ENCODE measurements around the gene VWA1.
"Not testable (repeated sequence)": the region's sequence is repeated elsewhere in the genome, so short reads cannot be mapped to it uniquely, and the experiment has no call there.

The VWA1 gene

DNA sequence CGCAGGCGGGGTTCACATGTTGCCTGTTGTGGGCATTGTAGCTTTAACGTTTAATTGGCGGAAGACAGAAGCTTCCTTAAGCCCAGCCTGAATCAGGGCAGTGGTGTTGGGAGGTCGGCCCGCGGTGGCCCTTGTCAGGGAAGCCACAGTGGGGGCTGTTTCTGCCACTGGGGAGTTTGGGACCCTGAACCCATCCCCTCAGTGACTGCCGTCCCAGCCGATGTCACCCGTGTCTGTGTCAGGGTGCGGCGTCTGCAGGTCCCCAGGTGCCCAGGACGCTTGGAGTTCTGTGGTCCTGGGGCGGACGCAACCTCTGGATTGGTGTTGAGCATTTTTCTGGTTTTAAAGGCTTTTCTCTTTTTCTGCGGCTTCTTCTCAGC is 45.0 kb downstream of the VWA1 start:
- not testable (repeated sequence) for H3K27ac ChIP-seq (ENCODE audit: low read depth, low read length, severe bottlenecking)
- 96 to 99% methylated on average over 7 to 15 of the region's 16 CpGs for WGBS, 2 experiments (ENCODE audit: insufficient coverage in 2 of 2)
- H3K36me3 ChIP-seq (ENCODE audit: control insufficient read depth, insufficient read depth, low read length), result peaks cover 66% of the 10 kb centered on the region

DNA sequence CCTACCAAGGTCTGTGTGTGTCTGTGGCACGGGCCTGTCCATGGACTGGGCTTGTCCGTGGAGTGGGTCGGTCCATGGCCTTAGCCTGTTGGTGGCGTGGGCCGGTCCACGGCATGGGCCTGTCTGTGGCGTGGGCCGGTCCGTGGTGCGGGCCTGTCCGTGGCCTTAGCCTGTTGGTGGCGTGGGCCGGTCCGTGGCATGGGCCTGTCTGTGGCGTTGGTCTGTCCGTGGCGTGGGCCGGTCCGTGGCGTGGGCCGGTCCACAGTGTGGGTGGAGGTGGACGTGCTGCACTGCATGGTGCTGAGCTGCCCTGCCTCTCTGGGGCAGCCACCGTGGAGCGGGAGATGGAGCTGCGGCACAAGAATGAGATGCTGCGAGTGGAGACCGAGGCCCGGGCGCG is 46.3 kb downstream of the VWA1 start:
- H3K27ac ChIP-seq (ENCODE audit: low read depth, low read length, severe bottlenecking); H3K9me3 ChIP-seq (ENCODE audit: control insufficient read depth, low read length); H3K4me1 ChIP-seq (ENCODE audit: control insufficient read depth, insufficient read depth, low read length, poor library complexity, severe bottlenecking); H3K4me3 ChIP-seq (ENCODE audit: extremely low read depth, insufficient read depth, low read length, poor library complexity, severe bottlenecking): not testable (repeated sequence)
- peaks cover 67% of the 10 kb centered on the region for H3K36me3 ChIP-seq (ENCODE audit: control insufficient read depth, insufficient read depth, low read length)
- WGBS, 2 experiments (ENCODE audit: insufficient coverage in 2 of 2), result 97 to 99% methylated on average over 10 to 18 of the region's 30 CpGs

More for the DNA sequence above, 45.0 kb downstream of the VWA1 start:
- H3K4me1 ChIP-seq (ENCODE audit: control insufficient read depth, insufficient read depth, low read length, poor library complexity, severe bottlenecking); H3K9me3 ChIP-seq (ENCODE audit: control insufficient read depth, low read length); H3K4me3 ChIP-seq (ENCODE audit: extremely low read depth, insufficient read depth, low read length, poor library complexity, severe bottlenecking): not testable (repeated sequence)

- Histone ChIP-seq H3K27ac (ENCODE audit: low read depth, low read length, severe bottlenecking) (no peak overlapping the region), H3K4me1 (ENCODE audit: control insufficient read depth, insufficient read depth, low read length, poor library complexity, severe bottlenecking) (no peaks in the 10 kb centered on the region), H3K36me3 (ENCODE audit: control insufficient read depth, insufficient read depth, low read length) (peaks cover 67% of the 10 kb centered on the region), H3K4me3 (ENCODE audit: extremely low read depth, insufficient read depth, low read length, poor library complexity, severe bottlenecking) (no peak overlapping the region), H3K9me3 (ENCODE audit: control insufficient read depth, low read length) (no peaks in the 10 kb centered on the region)
- WGBS, 2 experiments (ENCODE audit: insufficient coverage in 2 of 2), result 97 to 98% methylated on average over 13 to 14 of the region's 14 CpGs
Observed at GRCh38 chr1:1482856-1483255, 47.4 kb downstream of the VWA1 start.

DNA sequence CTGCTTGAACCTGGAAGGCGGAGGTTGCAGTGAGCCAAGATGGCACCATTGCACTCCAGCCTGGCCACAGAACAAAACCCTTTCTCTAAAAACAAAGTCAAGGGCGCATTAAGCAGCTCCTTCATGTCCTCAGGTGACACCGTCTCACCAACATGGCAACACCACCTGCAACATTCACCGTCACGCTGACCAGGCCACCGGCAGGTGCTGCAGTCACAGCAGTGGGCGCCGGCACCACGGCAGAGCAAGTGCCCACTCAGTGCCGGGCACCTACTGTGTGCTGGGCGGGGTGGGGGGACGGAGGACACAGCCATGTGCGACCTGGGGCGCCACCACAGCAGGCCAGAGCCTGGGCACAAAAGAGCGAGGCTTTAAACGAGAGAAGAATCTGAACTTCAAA is 48.2 kb downstream of the VWA1 start:
- 96 to 97% methylated on average over 15 to 16 of the region's 16 CpGs for WGBS, 2 experiments (ENCODE audit: insufficient coverage in 2 of 2)
- Histone ChIP-seq H3K36me3 (ENCODE audit: control insufficient read depth, insufficient read depth, low read length) (peaks cover 70% of the 10 kb centered on the region), H3K27ac (ENCODE audit: low read depth, low read length, severe bottlenecking) (no peak overlapping the region), H3K9me3 (ENCODE audit: control insufficient read depth, low read length) (no peaks in the 10 kb centered on the region), H3K4me3 (ENCODE audit: extremely low read depth, insufficient read depth, low read length, poor library complexity, severe bottlenecking) (no peak overlapping the region), H3K4me1 (ENCODE audit: control insufficient read depth, insufficient read depth, low read length, poor library complexity, severe bottlenecking) (no peaks in the 10 kb centered on the region)

DNA sequence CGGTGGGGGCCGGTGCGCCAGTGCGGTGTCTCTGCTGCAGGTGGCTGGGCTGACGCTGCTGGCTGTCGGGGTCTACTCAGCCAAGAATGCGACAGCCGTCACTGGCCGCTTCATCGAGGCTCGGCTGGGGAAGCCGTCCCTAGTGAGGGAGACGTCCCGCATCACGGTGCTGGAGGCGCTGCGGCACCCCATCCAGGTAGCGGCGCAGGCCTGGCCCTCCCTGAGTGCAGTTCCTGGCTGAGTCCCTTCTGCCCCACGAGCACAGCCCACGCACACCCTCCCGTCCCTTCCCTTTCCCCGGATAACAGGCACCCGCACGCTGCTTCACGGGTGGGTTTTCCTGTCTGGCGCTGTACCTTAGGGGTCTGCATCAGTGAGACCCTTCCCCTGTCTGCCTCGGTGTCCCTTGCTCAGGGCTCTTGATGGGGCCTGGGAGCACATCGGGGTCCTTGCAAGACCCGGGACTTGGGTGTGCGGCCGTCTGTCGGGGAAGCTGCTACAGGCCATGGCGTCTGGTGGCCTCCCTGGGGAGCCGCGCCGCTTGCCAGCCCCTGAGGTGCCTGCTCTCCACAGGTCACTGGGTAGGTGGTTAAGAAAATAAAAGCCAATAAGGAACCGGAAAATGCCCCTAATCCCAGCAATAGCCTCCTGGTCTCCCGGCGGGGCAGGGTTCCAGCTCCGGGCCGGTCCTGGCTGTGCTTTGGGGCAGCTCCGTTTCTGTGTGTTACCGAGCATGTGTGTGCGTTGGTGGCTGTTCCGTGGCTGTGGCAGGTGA is 49.7 kb downstream of the VWA1 start:
- H3K36me3 ChIP-seq (ENCODE audit: control insufficient read depth, insufficient read depth, low read length), result peaks cover 72% of the 10 kb centered on the region
- not testable (repeated sequence) for H3K9me3 ChIP-seq (ENCODE audit: control insufficient read depth, low read length); H3K4me1 ChIP-seq (ENCODE audit: control insufficient read depth, insufficient read depth, low read length, poor library complexity, severe bottlenecking); H3K27ac ChIP-seq (ENCODE audit: low read depth, low read length, severe bottlenecking); H3K4me3 ChIP-seq (ENCODE audit: extremely low read depth, insufficient read depth, low read length, poor library complexity, severe bottlenecking)
- WGBS, 2 experiments (ENCODE audit: insufficient coverage in 2 of 2), result 96 to 98% methylated on average over 23 to 31 of the region's 46 CpGs

GRCh38 chr1:1485755-1486317 is 50.3 kb downstream of the VWA1 start:
- not testable (repeated sequence) for H3K27ac ChIP-seq (ENCODE audit: low read depth, low read length, severe bottlenecking); H3K9me3 ChIP-seq (ENCODE audit: control insufficient read depth, low read length); H3K4me3 ChIP-seq (ENCODE audit: extremely low read depth, insufficient read depth, low read length, poor library complexity, severe bottlenecking); H3K4me1 ChIP-seq (ENCODE audit: control insufficient read depth, insufficient read depth, low read length, poor library complexity, severe bottlenecking)
- peaks cover 74% of the 10 kb centered on the region for H3K36me3 ChIP-seq (ENCODE audit: control insufficient read depth, insufficient read depth, low read length)
- WGBS, 2 experiments (ENCODE audit: insufficient coverage in 2 of 2), result 97 to 98% methylated on average over 20 to 24 of the region's 31 CpGs

- H3K4me3 ChIP-seq (ENCODE audit: extremely low read depth, insufficient read depth, low read length, poor library complexity, severe bottlenecking), result no peak overlapping the region
- H3K36me3 ChIP-seq (ENCODE audit: control insufficient read depth, insufficient read depth, low read length), result peaks cover 85% of the 10 kb centered on the region
- no peak overlapping the region for H3K27ac ChIP-seq (ENCODE audit: low read depth, low read length, severe bottlenecking)
- no peaks in the 10 kb centered on the region for H3K4me1 ChIP-seq (ENCODE audit: control insufficient read depth, insufficient read depth, low read length, poor library complexity, severe bottlenecking)
- WGBS, 2 experiments (ENCODE audit: insufficient coverage in 2 of 2), result 97 to 98% methylated on average over 16 to 17 of the region's 18 CpGs
- H3K9me3 ChIP-seq (ENCODE audit: control insufficient read depth, low read length), result peaks cover 14% of the 10 kb centered on the region
Observed at GRCh38 chr1:1487701-1488100, 52.2 kb downstream of the VWA1 start.

DNA sequence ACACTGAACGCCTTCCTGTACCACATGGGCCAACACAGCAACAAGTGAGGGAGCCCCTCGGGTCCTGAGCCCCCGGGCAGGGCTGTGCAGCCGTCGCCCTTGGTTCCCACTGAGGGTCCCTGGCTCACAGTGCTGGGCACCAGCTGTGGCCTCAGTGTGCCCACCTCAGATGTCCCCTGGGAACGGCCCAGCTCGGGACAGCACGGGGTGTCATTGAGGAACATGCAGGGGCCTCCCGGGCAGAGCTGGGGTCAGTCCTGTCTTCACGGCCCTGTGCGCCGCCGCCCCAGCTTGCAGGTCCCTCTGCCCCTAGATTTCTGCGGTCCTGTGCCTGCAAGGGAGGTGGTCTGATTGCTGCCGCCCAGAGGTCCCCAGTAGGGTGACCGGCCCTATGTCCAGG is 53.7 kb downstream of the VWA1 start:
- H3K9me3 ChIP-seq (ENCODE audit: control insufficient read depth, low read length), result peaks cover 14% of the 10 kb centered on the region
- no peaks in the 10 kb centered on the region for H3K4me1 ChIP-seq (ENCODE audit: control insufficient read depth, insufficient read depth, low read length, poor library complexity, severe bottlenecking)
- peaks cover 83% of the 10 kb centered on the region for H3K36me3 ChIP-seq (ENCODE audit: control insufficient read depth, insufficient read depth, low read length)
- no peak overlapping the region for H3K27ac ChIP-seq (ENCODE audit: low read depth, low read length, severe bottlenecking)
- H3K4me3 ChIP-seq (ENCODE audit: extremely low read depth, insufficient read depth, low read length, poor library complexity, severe bottlenecking), result no peak overlapping the region
- WGBS, 2 experiments (ENCODE audit: insufficient coverage in 2 of 2), result 97 to 99% methylated on average over 14 to 15 of the region's 16 CpGs

DNA sequence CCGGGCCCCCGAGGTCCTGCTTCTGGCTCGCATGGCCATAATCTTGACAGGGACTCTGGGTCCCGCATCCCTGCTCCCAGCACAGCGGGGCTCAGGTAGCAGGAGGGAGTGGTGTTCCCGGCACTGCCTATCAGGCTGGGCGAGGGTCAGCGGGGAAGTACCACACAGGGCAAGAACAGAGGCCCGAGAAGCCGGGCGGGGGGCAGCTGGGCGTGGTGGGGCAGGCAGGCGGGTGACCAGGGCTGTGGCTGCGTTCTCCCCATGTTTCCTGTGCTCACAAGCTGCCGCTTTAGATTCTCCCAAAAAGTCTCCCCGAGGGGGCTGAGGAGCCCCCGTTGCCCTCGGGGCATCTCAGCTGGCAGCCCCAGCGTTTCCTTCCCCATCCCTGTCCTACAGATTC is 54.4 kb downstream of the VWA1 start:
- Histone ChIP-seq H3K36me3 (ENCODE audit: control insufficient read depth, insufficient read depth, low read length) (peaks cover 80% of the 10 kb centered on the region), H3K27ac (ENCODE audit: low read depth, low read length, severe bottlenecking) (no peak overlapping the region), H3K9me3 (ENCODE audit: control insufficient read depth, low read length) (peaks cover 14% of the 10 kb centered on the region), H3K4me3 (ENCODE audit: extremely low read depth, insufficient read depth, low read length, poor library complexity, severe bottlenecking) (no peak overlapping the region), H3K4me1 (ENCODE audit: control insufficient read depth, insufficient read depth, low read length, poor library complexity, severe bottlenecking) (no peaks in the 10 kb centered on the region)
- WGBS, 2 experiments (ENCODE audit: insufficient coverage in 2 of 2), result 95 to 97% methylated on average over 19 of the region's 19 CpGs

DNA sequence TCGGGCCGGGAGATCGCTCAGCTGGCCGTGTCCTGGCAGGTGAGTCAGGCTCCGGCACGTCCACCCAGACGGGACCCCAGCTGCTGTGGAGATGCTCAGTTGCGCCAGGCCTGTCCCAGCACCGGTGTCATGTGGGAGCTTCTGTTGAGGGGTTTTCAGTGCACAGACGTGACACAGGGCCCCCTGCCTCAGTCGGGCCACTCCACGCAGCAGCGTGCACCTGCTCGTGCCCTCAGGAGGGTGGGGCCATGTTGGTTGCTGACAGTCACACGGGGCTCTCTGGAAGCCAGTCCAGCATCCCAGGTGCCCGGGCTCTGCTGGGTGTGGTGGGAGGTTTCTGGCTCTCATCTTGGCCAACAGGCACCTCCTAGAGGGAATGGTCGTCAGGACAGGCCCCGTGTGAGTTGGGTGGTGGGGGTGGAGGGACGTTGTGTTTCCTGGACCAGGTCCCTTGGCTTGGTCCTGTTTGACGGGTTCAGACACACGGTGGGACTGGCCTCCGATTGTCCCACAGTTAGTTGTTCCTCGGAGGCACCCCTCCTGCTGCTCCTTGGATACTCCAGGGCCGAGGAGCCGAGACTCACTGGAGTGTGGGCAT is 55.2 kb downstream of the VWA1 start:
- Histone ChIP-seq H3K36me3 (ENCODE audit: control insufficient read depth, insufficient read depth, low read length) (peaks cover 81% of the 10 kb centered on the region), H3K4me1 (ENCODE audit: control insufficient read depth, insufficient read depth, low read length, poor library complexity, severe bottlenecking) (no peaks in the 10 kb centered on the region), H3K9me3 (ENCODE audit: control insufficient read depth, low read length) (peaks cover 14% of the 10 kb centered on the region), H3K27ac (ENCODE audit: low read depth, low read length, severe bottlenecking) (no peak overlapping the region), H3K4me3 (ENCODE audit: extremely low read depth, insufficient read depth, low read length, poor library complexity, severe bottlenecking) (no peak overlapping the region)
- WGBS, 2 experiments (ENCODE audit: insufficient coverage in 2 of 2), result 94 to 95% methylated on average over 14 to 17 of the region's 25 CpGs

- H3K9me3 ChIP-seq (ENCODE audit: control insufficient read depth, low read length), result peaks cover 14% of the 10 kb centered on the region
- 95% methylated on average over 8 to 10 of the region's 10 CpGs for WGBS, 2 experiments (ENCODE audit: insufficient coverage in 2 of 2)
- H3K36me3 ChIP-seq (ENCODE audit: control insufficient read depth, insufficient read depth, low read length), result peaks cover 81% of the 10 kb centered on the region
- H3K27ac ChIP-seq (ENCODE audit: low read depth, low read length, severe bottlenecking), result no peak overlapping the region
- no peaks in the 10 kb centered on the region for H3K4me1 ChIP-seq (ENCODE audit: control insufficient read depth, insufficient read depth, low read length, poor library complexity, severe bottlenecking)
- H3K4me3 ChIP-seq (ENCODE audit: extremely low read depth, insufficient read depth, low read length, poor library complexity, severe bottlenecking), result no peak overlapping the region
Observed at GRCh38 chr1:1491601-1492000, 56.1 kb downstream of the VWA1 start.

Data from mesodermal cell (in vitro differentiated cells).